Karpas-422 (cell line): ENCODE data around the gene FAM186B. TPM values are rescaled to one million over a fixed set of nuclear protein-coding genes. Genes with fewer than 3 reads are reported as not detected.
A peak's percentile ranks its signal among the peaks of the same experiment; 100 is the strongest.

ENCODE experiments used
- DNase-seq: peaks from one replicate; pipeline ENCODE4 v3.0.0-alpha.2; 2015
- H2AFZ ChIP-seq: fragments of 200-600 bp; sonication (generic); 2 replicates; pipeline ENCODE4 v1.6.1; 2014; ENCODE audit warnings: antibody characterized with exemption, low read length, mixed read lengths
- H3K27ac ChIP-seq: fragments of 200-600 bp; sonication (generic); 2 replicates; pipeline ENCODE4 v1.5.1; 2014; ENCODE audit warnings: mild to moderate bottlenecking, low read length, moderate library complexity
- H3K27me3 ChIP-seq: fragments of 200-600 bp; sonication (generic); 2 replicates; pipeline ENCODE4 v1.6.1; 2014; ENCODE audit warnings: low read length, mixed read lengths
- H3K36me3 ChIP-seq: fragments of 200-600 bp; sonication (generic); 2 replicates; pipeline ENCODE4 v1.6.1; 2014; ENCODE audit warnings: low read length, mixed read lengths; ENCODE audit not compliant: insufficient read depth
- H3K4me1 ChIP-seq: fragments of 200-600 bp; sonication (generic); 2 replicates; pipeline ENCODE4 v1.6.1; 2014; ENCODE audit warnings: mild to moderate bottlenecking, low read length, mixed read lengths
- H3K4me2 ChIP-seq: fragments of 200-600 bp; sonication (generic); 2 replicates; pipeline ENCODE4 v1.6.1; 2014; ENCODE audit warnings: low read length, low read depth, mild to moderate bottlenecking; ENCODE audit not compliant: poor library complexity, severe bottlenecking
- H3K4me3 ChIP-seq: fragments of 200-600 bp; sonication (generic); 2 replicates; pipeline ENCODE4 v1.5.1; 2014; ENCODE audit warnings: mild to moderate bottlenecking, antibody characterized with exemption, low read length, mixed read lengths
- H3K79me2 ChIP-seq: fragments of 200-600 bp; sonication (generic); 2 replicates; pipeline ENCODE4 v1.6.1; 2014; ENCODE audit warnings: mild to moderate bottlenecking, low read length, mixed read lengths
- H3K9ac ChIP-seq: fragments of 200-600 bp; sonication (generic); 2 replicates; pipeline ENCODE4 v1.6.0; 2014; ENCODE audit warnings: low read length
- H3K9me2 ChIP-seq: fragments of 200-600 bp; sonication (generic), shearing (Covaris generic); replicated peaks from 2 replicates; pipeline ENCODE4 v1.6.0; 2014; ENCODE audit warnings: mild to moderate bottlenecking, low read length, moderate library complexity; ENCODE audit not compliant: insufficient read depth
- H3K9me3 ChIP-seq: fragments of 300-700, 200-600 bp; sonication (generic); 2 replicates; pipeline ENCODE4 v1.6.1; 2014; ENCODE audit warnings: low read length, mixed read lengths
- H4K20me1 ChIP-seq: fragments of 200-600 bp; sonication (generic); 2 replicates; pipeline ENCODE4 v1.6.1; 2014; ENCODE audit warnings: mild to moderate bottlenecking, antibody characterized with exemption, low read length, low read depth; ENCODE audit not compliant: insufficient read depth
- total RNA-seq: library from RNA; depleted of rRNA; stranded (reverse); fragments of >200 nt; shearing (Covaris generic); gene quantifications from 2 replicates; pipeline ENCODE4 v1.2.3, GENCODE V29; 2014; ENCODE audit warnings: low replicate concordance

Gene FAM186B
- total RNA-seq, 1 experiment from 2014 or later: not detected

- Histone ChIP-seq H2AFZ (no peak overlapping the region), H3K9me2 (no peaks in the 10 kb centered on the region), H4K20me1 (0 out of 2 replicates have a peak, but pooled peaks cover 3% of the 10 kb centered on the region), H3K36me3 (no peaks in the 10 kb centered on the region), H3K9me3 (no peaks in the 10 kb centered on the region), H3K4me2 (no peak overlapping the region), H3K4me1 (no peaks in the 10 kb centered on the region), H3K9ac (no peak overlapping the region), H3K27ac (no peak overlapping the region), H3K4me3 (no peak overlapping the region), H3K79me2 (no peaks in the 10 kb centered on the region), H3K27me3 (no peaks in the 10 kb centered on the region)
- no peak for DNase-seq
Observed at GRCh38 chr12:49545815-49546214, 59.6 kb downstream of the FAM186B start.

DNA sequence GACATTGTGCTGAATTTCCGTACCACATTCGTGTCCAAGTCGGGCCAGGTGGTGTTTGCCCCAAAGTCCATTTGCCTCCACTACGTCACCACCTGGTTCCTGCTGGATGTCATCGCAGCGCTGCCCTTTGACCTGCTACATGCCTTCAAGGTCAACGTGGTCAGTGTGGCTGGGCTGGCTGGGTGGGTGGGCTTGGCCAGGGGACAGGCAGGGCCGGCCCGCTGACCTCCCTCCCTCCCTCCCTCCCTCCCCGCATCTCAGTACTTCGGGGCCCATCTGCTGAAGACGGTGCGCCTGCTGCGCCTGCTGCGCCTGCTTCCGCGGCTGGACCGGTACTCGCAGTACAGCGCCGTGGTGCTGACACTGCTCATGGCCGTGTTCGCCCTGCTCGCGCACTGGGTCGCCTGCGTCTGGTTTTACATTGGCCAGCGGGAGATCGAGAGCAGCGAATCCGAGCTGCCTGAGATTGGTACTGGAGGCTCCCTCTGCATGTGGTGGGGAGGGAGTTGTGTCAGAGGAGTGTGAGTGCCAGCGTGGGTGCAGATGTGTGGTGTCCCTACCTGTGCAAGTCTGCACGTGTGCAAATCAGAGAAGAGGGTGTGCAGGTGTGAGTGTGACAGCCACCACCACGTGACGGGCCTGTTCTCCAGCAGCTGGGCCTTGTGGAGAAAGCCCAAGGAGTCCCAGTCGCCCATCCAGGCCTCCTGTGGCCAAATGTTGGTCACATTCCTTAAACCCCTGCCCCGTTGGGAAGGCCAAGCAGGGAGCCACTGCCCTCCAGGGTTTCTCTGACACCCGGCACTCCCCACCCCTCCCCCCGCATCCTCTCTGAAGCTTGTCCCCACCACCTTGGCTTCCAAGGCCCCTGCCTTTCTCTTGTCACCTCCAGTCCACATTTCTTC lies 61.3 kb downstream of the FAM186B start:
- Histone ChIP-seq H3K4me3 (no peak overlapping the region), H3K9me2 (no peaks in the 10 kb centered on the region), H3K9ac (no peak overlapping the region), H4K20me1 (0 out of 2 replicates have a peak, but pooled peaks cover 3% of the 10 kb centered on the region), H3K27me3 (no peaks in the 10 kb centered on the region), H3K4me1 (peaks cover 7% of the 10 kb centered on the region), H3K9me3 (no peaks in the 10 kb centered on the region), H3K36me3 (no peaks in the 10 kb centered on the region), H3K27ac (no peak overlapping the region), H3K4me2 (no peak overlapping the region), H2AFZ (no peak overlapping the region), H3K79me2 (no peaks in the 10 kb centered on the region)
- DNase-seq: no peak

GRCh38 chr12:49543221-49543913 lies 62.1 kb downstream of the FAM186B start:
- no peaks in the 10 kb centered on the region for H3K27me3 ChIP-seq
- H3K9ac ChIP-seq: no peak overlapping the region

DNA sequence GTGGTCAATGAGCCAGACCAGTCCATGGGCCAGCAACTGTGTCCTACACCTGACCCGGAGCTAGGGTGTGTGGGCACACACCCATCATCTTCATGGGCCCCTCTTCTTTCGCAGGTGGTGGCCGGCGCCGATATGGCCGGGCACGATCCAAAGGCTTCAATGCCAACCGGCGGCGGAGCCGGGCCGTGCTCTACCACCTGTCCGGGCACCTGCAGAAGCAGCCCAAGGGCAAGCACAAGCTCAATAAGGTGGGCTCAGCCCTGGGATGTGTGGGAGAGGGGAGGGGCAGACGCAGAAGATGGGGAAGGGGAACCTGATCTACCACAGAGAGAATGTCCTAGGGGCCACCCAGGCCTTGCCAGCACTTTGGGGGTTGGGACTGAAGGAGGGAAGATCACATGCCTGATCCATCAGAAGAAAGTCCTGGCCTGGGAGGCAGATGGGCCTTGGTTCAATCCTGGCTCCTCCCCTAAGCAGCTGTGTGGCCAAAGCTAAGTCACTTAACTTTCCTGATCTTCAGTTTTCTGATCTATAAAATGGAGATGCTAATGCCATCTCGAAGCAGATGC lies 62.8 kb downstream of the FAM186B start:
- Histone ChIP-seq H3K4me1 (peaks cover 14% of the 10 kb centered on the region), H3K4me2 (no peak overlapping the region), H3K4me3 (no peak overlapping the region), H3K9ac (no peak overlapping the region), H3K9me3 (no peaks in the 10 kb centered on the region), H3K79me2 (no peaks in the 10 kb centered on the region), H3K27me3 (no peaks in the 10 kb centered on the region), H2AFZ (no peak overlapping the region), H3K27ac (no peak overlapping the region), H3K36me3 (no peaks in the 10 kb centered on the region), H3K9me2 (no peaks in the 10 kb centered on the region), H4K20me1 (0 out of 2 replicates have a peak, but pooled peaks cover 3% of the 10 kb centered on the region)
- no peak for DNase-seq

More at GRCh38 chr12:49543221-49543913, 62.1 kb downstream of the FAM186B start:
- Histone ChIP-seq H2AFZ (no peak overlapping the region), H3K9me3 (no peaks in the 10 kb centered on the region), H3K4me1 (peaks cover 7% of the 10 kb centered on the region), H3K4me2 (no peak overlapping the region), H4K20me1 (0 out of 2 replicates have a peak, but pooled peaks cover 3% of the 10 kb centered on the region), H3K36me3 (no peaks in the 10 kb centered on the region), H3K4me3 (no peak overlapping the region), H3K27ac (no peak overlapping the region), H3K9me2 (no peaks in the 10 kb centered on the region), H3K79me2 (no peaks in the 10 kb centered on the region)
- no peak for DNase-seq

GRCh38 chr12:49541911-49542505 lies 63.4 kb downstream of the FAM186B start:
- Histone ChIP-seq H3K36me3 (no peaks in the 10 kb centered on the region), H3K4me1 (peaks cover 19% of the 10 kb centered on the region), H3K27me3 (no peaks in the 10 kb centered on the region), H3K27ac (no peak overlapping the region), H3K9ac (no peak overlapping the region), H3K9me2 (no peaks in the 10 kb centered on the region), H3K9me3 (no peaks in the 10 kb centered on the region), H3K4me2 (no peak overlapping the region), H4K20me1 (0 out of 2 replicates have a peak, but pooled peaks cover 3% of the 10 kb centered on the region), H2AFZ (no peak overlapping the region), H3K79me2 (no peaks in the 10 kb centered on the region), H3K4me3 (no peak overlapping the region)
- DNase-seq: peak; percentile 54

DNA sequence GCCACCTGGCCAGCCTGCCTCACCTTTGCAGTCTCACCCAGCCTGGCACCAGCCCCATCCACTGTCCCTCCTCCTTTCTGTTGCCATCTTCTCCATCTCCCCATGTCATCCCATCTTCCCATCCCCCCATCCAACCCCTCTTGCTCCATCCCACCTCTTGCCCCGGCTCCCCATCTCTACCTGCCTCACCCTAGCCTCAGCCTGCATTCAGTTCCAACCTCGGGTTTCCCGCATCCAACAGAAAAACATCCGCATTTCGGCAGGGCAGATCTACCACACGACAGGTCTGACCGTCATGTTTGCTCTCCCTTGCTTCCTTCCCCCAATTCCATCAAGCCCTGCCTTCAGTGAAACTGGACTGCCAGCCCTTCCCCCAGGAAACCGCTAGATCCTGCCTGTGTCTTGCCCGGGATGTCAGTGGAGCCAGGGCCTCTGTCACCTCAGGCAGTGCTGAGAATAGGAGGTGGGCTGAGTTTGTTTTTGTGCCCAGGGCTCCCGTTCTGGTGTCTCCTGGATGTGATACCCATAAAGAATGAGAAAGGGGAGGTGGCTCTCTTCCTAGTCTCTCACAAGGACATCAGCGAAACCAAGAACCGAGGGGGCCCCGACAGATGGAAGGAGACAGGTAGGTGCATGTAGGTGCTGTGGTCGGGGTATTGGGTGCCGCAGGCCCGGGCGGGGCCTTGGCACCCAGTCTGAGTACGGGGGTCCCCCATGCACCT lies 64.1 kb downstream of the FAM186B start:
- Histone ChIP-seq H3K9ac (no peak overlapping the region), H3K4me1 (peaks cover 27% of the 10 kb centered on the region), H3K27me3 (no peaks in the 10 kb centered on the region), H3K9me3 (no peaks in the 10 kb centered on the region), H2AFZ (no peak overlapping the region), H3K4me2 (no peak overlapping the region), H3K27ac (no peak overlapping the region), H4K20me1 (0 out of 2 replicates have a peak, but pooled peaks cover 3% of the 10 kb centered on the region), H3K79me2 (no peaks in the 10 kb centered on the region), H3K36me3 (no peaks in the 10 kb centered on the region), H3K9me2 (no peaks in the 10 kb centered on the region), H3K4me3 (no peak overlapping the region)
- DNase-seq: no peak

DNA sequence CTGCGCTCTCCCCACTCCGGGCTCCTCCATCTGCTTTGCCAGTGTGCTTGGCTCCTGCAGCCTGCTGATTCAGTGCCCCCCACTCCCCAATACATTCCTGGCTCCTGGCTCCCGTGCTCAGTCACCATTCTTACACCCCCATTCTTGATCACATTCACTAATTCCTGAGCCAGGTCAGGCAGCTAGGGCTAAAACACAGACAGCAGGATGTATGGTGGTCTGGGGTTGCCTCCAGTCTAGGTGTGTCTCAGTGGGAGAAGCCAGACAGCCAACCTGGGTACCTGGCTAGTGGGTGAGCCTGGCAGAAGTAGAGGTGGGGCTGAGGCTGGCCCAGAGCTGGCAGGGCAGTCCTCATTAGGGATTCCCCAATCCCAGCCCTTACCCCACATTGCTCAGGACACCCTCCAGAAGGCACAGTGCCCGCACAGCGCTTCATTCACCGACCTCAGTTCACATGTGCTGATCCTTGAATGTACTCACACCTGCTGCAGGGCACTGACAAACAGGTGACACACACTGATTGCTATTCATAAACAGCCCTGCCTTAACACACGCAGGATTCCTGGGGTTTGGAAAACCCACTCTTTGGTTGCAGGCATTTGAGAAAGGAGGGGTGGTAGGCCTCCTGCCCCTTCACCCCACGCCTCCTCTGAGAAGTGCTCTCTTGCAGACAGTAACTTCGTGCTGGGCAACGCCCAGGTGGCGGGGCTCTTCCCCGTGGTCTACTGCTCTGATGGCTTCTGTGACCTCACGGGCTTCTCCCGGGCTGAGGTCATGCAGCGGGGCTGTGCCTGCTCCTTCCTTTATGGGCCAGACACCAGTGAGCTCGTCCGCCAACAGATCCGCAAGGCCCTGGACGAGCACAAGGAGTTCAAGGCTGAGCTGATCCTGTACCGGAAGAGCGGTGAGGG lies 65.0 kb downstream of the FAM186B start:
- H3K4me1 ChIP-seq: peaks cover 31% of the 10 kb centered on the region
- H3K9ac ChIP-seq: no peak overlapping the region
- H3K27me3 ChIP-seq: no peaks in the 10 kb centered on the region
- H3K79me2 ChIP-seq: no peaks in the 10 kb centered on the region
- no peak overlapping the region for H3K27ac ChIP-seq
- no peak overlapping the region for H2AFZ ChIP-seq
- no peaks in the 10 kb centered on the region for H3K9me2 ChIP-seq
- H3K4me3 ChIP-seq: no peak overlapping the region
- H3K9me3 ChIP-seq: no peaks in the 10 kb centered on the region
- no peaks in the 10 kb centered on the region for H3K36me3 ChIP-seq
- H4K20me1 ChIP-seq: 0 out of 2 replicates have a peak, but pooled peaks cover 3% of the 10 kb centered on the region
- H3K4me2 ChIP-seq: no peak overlapping the region
- no peak for DNase-seq
